ENCODE data around the gene CLDN18.

- no peak for TF ChIP-seq CTCF (IDR thresholded peaks at IDR 0.05; ENCODE audit: low read depth, low read length)
- TF ChIP-seq EZH2phosphoT487 (IDR thresholded peaks at IDR 0.05; ENCODE audit: low read depth), result no peak
Observed at GRCh38 chr3:137963463-137963862, 46.5 kb upstream of the CLDN18 start.
